Measurements from ENCODE around the gene BCAT1. TPM values are rescaled to one million over a fixed set of nuclear protein-coding genes. Genes with fewer than 3 reads are reported as not detected.

BCAT1 gene
- total and polyA plus RNA-seq, 9 of the 15 experiments (the other 6 are each of a cell fraction or from before 2014, with no cell fraction given): 38.5 to 157 (median 66.8) TPM

DNA sequence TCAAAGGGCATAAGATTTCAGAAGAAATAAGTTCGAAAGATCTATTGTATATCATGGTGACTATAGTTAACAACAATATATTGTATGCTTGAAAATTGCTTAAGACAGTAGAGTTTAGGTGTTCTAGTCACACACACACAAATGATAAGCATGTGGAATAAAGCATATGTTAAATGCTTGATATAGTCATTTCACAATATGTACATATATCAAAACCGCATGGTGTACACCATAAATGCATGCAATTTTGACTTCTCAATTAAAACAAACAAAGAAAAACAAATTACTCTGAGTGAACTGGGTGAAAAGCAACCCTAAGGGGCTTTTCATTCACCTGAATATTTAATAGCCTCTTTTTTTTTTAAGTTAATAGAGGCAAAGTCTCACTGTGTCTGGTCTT, 40.3 kb upstream of the BCAT1 start:
- no peak overlapping the region for H3K4me2 ChIP-seq (ENCODE audit: insufficient read depth, low read length)
- no peak for ATAC-seq
- H3K9me3 ChIP-seq (replicated peaks; ENCODE audit: control insufficient read depth, insufficient read depth, low read depth, low read length): no peaks in the 10 kb centered on the region; the same call in 1 of the 2 replicates
- intact Hi-C loops (cut with micrococcal nuclease): no loop called here
- H3K4me1 ChIP-seq (replicated peaks in 1 of 2; ENCODE audit: control insufficient read depth in 2 of 2, insufficient read depth in 2 of 2, low read length in 2 of 2): no peaks in the 10 kb centered on the region
- H4K20me1 ChIP-seq (replicated peaks; ENCODE audit: control insufficient read depth, insufficient read depth, low read length): no peaks in the 10 kb centered on the region
- H3K9ac ChIP-seq (ENCODE audit: insufficient read depth in 1 of 2, low read depth in 2 of 2, low read length in 2 of 2): no peak overlapping the region
- no peak for FAIRE-seq
- in situ Hi-C loops (cut with MboI): loop anchor here (5.0 to 10.0 kb wide), 2 partner anchors 126 to 148 kb away; no protein-coding TSS in a partner anchor
- H3K27ac ChIP-seq (ENCODE audit: extremely low read depth, low read depth, low read length): no peak overlapping the region
- POLR2A ChIA-PET: no interaction called here
- 3% methylated on average over 2 of the region's 2 CpGs for WGBS (ENCODE audit: insufficient coverage, low coverage, missing lambda C conversion rate)
- H3K36me3 ChIP-seq (ENCODE audit: control insufficient read depth, insufficient read depth, low read length): no peaks in the 10 kb centered on the region
- no peak overlapping the region for H3K4me3 ChIP-seq
- H3K27me3 ChIP-seq (ENCODE audit: control insufficient read depth in 2 of 2, insufficient read depth in 2 of 2, low read length in 2 of 2): peaks cover 0 to 4% of the 10 kb centered on the region in 2 experiments; a peak in 1 of 5 replicates
- H3K79me2 ChIP-seq (ENCODE audit: control insufficient read depth, insufficient read depth, low read length): no peaks in the 10 kb centered on the region
- BruUV-seq (replicated peaks): no TSS peak
- no peak for DNase-seq (ENCODE audit: extremely low read depth in 1 of 4, low spot score in 3 of 4)
- no peaks in the 10 kb centered on the region for H3K9me1 ChIP-seq (ENCODE audit: control insufficient read depth, insufficient read depth, low read length)
- H2AFZ ChIP-seq (ENCODE audit: low read depth, low read length): no peak overlapping the region
- CTCF ChIA-PET (ENCODE audit: low intra/inter-chr PET ratio): no interaction called here
- no peak for TF ChIP-seq HDAC1 (IDR thresholded peaks at IDR 0.05)
- TF ChIP-seq, protein P1, sequence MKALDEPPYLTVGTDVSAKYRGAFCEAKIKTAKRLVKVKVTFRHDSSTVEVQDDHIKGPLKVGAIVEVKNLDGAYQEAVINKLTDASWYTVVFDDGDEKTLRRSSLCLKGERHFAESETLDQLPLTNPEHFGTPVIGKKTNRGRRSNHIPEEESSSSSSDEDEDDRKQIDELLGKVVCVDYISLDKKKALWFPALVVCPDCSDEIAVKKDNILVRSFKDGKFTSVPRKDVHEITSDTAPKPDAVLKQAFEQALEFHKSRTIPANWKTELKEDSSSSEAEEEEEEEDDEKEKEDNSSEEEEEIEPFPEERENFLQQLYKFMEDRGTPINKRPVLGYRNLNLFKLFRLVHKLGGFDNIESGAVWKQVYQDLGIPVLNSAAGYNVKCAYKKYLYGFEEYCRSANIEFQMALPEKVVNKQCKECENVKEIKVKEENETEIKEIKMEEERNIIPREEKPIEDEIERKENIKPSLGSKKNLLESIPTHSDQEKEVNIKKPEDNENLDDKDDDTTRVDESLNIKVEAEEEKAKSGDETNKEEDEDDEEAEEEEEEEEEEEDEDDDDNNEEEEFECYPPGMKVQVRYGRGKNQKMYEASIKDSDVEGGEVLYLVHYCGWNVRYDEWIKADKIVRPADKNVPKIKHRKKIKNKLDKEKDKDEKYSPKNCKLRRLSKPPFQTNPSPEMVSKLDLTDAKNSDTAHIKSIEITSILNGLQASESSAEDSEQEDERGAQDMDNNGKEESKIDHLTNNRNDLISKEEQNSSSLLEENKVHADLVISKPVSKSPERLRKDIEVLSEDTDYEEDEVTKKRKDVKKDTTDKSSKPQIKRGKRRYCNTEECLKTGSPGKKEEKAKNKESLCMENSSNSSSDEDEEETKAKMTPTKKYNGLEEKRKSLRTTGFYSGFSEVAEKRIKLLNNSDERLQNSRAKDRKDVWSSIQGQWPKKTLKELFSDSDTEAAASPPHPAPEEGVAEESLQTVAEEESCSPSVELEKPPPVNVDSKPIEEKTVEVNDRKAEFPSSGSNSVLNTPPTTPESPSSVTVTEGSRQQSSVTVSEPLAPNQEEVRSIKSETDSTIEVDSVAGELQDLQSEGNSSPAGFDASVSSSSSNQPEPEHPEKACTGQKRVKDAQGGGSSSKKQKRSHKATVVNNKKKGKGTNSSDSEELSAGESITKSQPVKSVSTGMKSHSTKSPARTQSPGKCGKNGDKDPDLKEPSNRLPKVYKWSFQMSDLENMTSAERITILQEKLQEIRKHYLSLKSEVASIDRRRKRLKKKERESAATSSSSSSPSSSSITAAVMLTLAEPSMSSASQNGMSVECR (CRISPR knock-in tag; IDR thresholded peaks at IDR 0.05): no peak
- no peak for TF ChIP-seq TCFL5 (CRISPR knock-in tag; conservative IDR thresholded peaks at IDR 0.05)
- TF ChIP-seq POLR2A (conservative IDR thresholded peaks at IDR 0.05): no peak
- no peak for TF ChIP-seq ZFX (CRISPR knock-in tag; IDR thresholded peaks at IDR 0.05)
- TF ChIP-seq CBX8 (IDR thresholded peaks at IDR 0.05; ENCODE audit: borderline replicate concordance, extremely low read depth, low read depth, low read length, poor library complexity, severe bottlenecking): no peak
- TF ChIP-seq DDX20 (tag; IDR thresholded peaks at IDR 0.05; ENCODE audit: low read depth): no peak
- TF ChIP-seq, protein P2, sequence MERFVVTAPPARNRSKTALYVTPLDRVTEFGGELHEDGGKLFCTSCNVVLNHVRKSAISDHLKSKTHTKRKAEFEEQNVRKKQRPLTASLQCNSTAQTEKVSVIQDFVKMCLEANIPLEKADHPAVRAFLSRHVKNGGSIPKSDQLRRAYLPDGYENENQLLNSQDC (CRISPR knock-in tag; IDR thresholded peaks at IDR 0.05): no peak
- TF ChIP-seq HMGN3 (IDR thresholded peaks at IDR 0.05; ENCODE audit: borderline replicate concordance, extremely low read depth, insufficient read length, low read depth, low read length): no peak
- no peak for TF ChIP-seq BRF1 (IDR thresholded peaks at IDR 0.05; ENCODE audit: borderline replicate concordance, extremely low read depth, insufficient read length)
- TF ChIP-seq MCM7 (IDR thresholded peaks at IDR 0.05): no peak
- TF ChIP-seq, protein P3, sequence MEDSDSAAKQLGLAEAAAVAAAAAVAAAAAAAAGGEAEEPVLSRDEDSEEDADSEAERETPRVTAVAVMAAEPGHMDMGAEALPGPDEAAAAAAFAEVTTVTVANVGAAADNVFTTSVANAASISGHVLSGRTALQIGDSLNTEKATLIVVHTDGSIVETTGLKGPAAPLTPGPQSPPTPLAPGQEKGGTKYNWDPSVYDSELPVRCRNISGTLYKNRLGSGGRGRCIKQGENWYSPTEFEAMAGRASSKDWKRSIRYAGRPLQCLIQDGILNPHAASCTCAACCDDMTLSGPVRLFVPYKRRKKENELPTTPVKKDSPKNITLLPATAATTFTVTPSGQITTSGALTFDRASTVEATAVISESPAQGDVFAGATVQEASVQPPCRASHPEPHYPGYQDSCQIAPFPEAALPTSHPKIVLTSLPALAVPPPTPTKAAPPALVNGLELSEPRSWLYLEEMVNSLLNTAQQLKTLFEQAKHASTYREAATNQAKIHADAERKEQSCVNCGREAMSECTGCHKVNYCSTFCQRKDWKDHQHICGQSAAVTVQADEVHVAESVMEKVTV (CRISPR knock-in tag; IDR thresholded peaks at IDR 0.05): no peak
- TF ChIP-seq, protein P4, sequence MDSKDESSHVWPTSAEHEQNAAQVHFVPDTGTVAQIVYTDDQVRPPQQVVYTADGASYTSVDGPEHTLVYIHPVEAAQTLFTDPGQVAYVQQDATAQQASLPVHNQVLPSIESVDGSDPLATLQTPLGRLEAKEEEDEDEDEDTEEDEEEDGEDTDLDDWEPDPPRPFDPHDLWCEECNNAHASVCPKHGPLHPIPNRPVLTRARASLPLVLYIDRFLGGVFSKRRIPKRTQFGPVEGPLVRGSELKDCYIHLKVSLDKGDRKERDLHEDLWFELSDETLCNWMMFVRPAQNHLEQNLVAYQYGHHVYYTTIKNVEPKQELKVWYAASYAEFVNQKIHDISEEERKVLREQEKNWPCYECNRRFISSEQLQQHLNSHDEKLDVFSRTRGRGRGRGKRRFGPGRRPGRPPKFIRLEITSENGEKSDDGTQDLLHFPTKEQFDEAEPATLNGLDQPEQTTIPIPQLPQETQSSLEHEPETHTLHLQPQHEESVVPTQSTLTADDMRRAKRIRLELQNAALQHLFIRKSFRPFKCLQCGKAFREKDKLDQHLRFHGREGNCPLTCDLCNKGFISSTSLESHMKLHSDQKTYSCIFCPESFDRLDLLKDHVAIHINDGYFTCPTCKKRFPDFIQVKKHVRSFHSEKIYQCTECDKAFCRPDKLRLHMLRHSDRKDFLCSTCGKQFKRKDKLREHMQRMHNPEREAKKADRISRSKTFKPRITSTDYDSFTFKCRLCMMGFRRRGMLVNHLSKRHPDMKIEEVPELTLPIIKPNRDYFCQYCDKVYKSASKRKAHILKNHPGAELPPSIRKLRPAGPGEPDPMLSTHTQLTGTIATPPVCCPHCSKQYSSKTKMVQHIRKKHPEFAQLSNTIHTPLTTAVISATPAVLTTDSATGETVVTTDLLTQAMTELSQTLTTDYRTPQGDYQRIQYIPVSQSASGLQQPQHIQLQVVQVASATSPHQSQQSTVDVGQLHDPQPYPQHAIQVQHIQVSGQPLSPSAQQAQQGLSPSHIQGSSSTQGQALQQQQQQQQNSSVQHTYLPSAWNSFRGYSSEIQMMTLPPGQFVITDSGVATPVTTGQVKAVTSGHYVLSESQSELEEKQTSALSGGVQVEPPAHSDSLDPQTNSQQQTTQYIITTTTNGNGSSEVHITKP (IDR thresholded peaks at IDR 0.05; ENCODE audit: partially characterized antibody): no peak
